B cell (primary cell): ENCODE results near the gene IL17F. TPM values are rescaled to one million over a fixed set of nuclear protein-coding genes. Genes with fewer than 3 reads are reported as not detected.

ENCODE experiments used
- ATAC-seq: fragments of 200-7000 bp; cut with Tn5 transposase; one replicate; pipeline ENCODE4 v1.10.0; 2021; ENCODE audit warnings: low read depth, mild to moderate bottlenecking, moderate number of reproducible peaks, moderate library complexity
- CTCF ChIA-PET: fragments of 350-600 bp; sonication (Branson Sonifier 250); formaldehyde crosslinking; loops from one replicate; lab custom pipeline; 2021; ENCODE audit warnings: antibody characterized with exemption, inconsistent platforms; lab: Charles Lee
- POLR2A ChIA-PET: fragments of 350-600 bp; sonication (Branson Sonifier 250); formaldehyde crosslinking; loops from one replicate; lab custom pipeline; 2021; ENCODE audit warnings: antibody characterized with exemption; lab: Charles Lee
- DNase-seq: peaks from one replicate; pipeline ENCODE4 v3.0.0; 2013
- H2AFZ ChIP-seq: 2 replicates; pipeline ENCODE4 v1.6.1; 2012; ENCODE audit warnings: mild to moderate bottlenecking, low read depth, low read length; ENCODE audit not compliant: insufficient read depth, poor library complexity, severe bottlenecking
- H3K27ac ChIP-seq, 2 donors: 1 replicate in 1 of 2; 2 replicates in 1 of 2; pipeline ENCODE4 v1.5.1; 2012 to 2013; ENCODE audit warnings: low read length in 2 of 2, mild to moderate bottlenecking in 2 of 2, moderate library complexity in 1 of 2
- H3K27me3 ChIP-seq, 4 experiments: fragments of 200-600 bp in 1 of 4; sonication (generic) in 1 of 4; replicated peaks in 1 of 4; 1 replicate in 2 of 4; 2 replicates in 2 of 4; pipeline versions ENCODE4 v1.6.1 to v1.7.0; 2013 to 2016; ENCODE audit warnings: low read length in 3 of 4, mild to moderate bottlenecking in 2 of 4, mixed read lengths in 1 of 4, moderate library complexity in 1 of 4; ENCODE audit not compliant: insufficient read depth in 4 of 4, control insufficient read depth in 3 of 4; ENCODE audit errors: control extremely low read depth in 1 of 4
- H3K36me3 ChIP-seq, 2 experiments: replicated peaks in 1 of 2; 1 replicate in 1 of 2; 2 replicates in 1 of 2; pipeline versions ENCODE4 v1.6.1 to v1.7.1; 2013; ENCODE audit warnings: low read length in 1 of 2; ENCODE audit not compliant: insufficient read depth in 2 of 2, control insufficient read depth in 1 of 2; ENCODE audit errors: control extremely low read depth in 1 of 2, extremely low read depth in 1 of 2
- H3K4me1 ChIP-seq, 2 donors: fragments of 200-600 bp in 1 of 2; sonication (generic) in 1 of 2; 1 replicate in 1 of 2; 2 replicates in 1 of 2; pipeline versions ENCODE4 v1.5.1 to v1.6.1; 2013 to 2017; ENCODE audit warnings: low read length in 2 of 2; ENCODE audit not compliant: control insufficient read depth in 2 of 2, insufficient read depth in 2 of 2
- H3K4me2 ChIP-seq: replicated peaks from 2 replicates; pipeline ENCODE3; 2012; ENCODE audit warnings: mild to moderate bottlenecking, low read depth, low read length; ENCODE audit not compliant: poor library complexity, severe bottlenecking
- H3K4me3 ChIP-seq, 5 experiments: fragments of 200-600 bp in 1 of 5; sonication (generic) in 1 of 5; 1 replicate in 3 of 5; 2 replicates in 2 of 5; pipeline versions ENCODE4 v1.5.1 to v1.7.0; 2011 to 2016; ENCODE audit warnings: low read length in 4 of 5, mild to moderate bottlenecking in 4 of 5, low read depth in 2 of 5, control low read depth in 1 of 5, moderate library complexity in 1 of 5; ENCODE audit not compliant: insufficient read depth in 1 of 5; ENCODE audit errors: control extremely low read depth in 1 of 5, extremely low read depth in 1 of 5
- H3K79me2 ChIP-seq: fragments of 200-600 bp; sonication (generic); one replicate; pipeline ENCODE4 v1.6.0; 2016; ENCODE audit warnings: low read length; ENCODE audit not compliant: control insufficient read depth, insufficient read depth
- H3K9ac ChIP-seq: fragments of 200-600 bp; sonication (generic); 2 replicates; pipeline ENCODE4 v1.6.1; 2017; ENCODE audit warnings: mild to moderate bottlenecking, low read length, moderate library complexity
- H3K9me3 ChIP-seq, 3 donors: one replicate each; pipeline versions ENCODE4 v1.6.1 to v1.7.1; 2013; ENCODE audit warnings: low read length in 2 of 3; ENCODE audit not compliant: control insufficient read depth in 2 of 3, insufficient read depth in 1 of 3; ENCODE audit errors: control extremely low read depth in 1 of 3
- H4K20me1 ChIP-seq: 2 replicates; pipeline ENCODE4 v1.6.0; 2012; ENCODE audit warnings: mild to moderate bottlenecking, low read length; ENCODE audit not compliant: insufficient read depth, control insufficient read depth, poor library complexity, severe bottlenecking
- H3K27ac Mint-ChIP-seq: one replicate; pipeline ENCODE4 v1.8.0; 2021; ENCODE audit warnings: mixed read lengths
- H3K27me3 Mint-ChIP-seq: one replicate; pipeline ENCODE4 v1.8.0; 2021; ENCODE audit warnings: mixed read lengths
- H3K4me1 Mint-ChIP-seq: one replicate; pipeline ENCODE4 v1.8.0; 2021; ENCODE audit warnings: mixed read lengths
- H3K4me3 Mint-ChIP-seq: one replicate; pipeline ENCODE4 v1.8.0; 2021; ENCODE audit warnings: mixed read lengths
- H3K9me3 Mint-ChIP-seq: one replicate; pipeline ENCODE4 v1.8.0; 2022; ENCODE audit warnings: mixed read lengths; ENCODE audit not compliant: insufficient read depth
- EZH2 ChIP-seq: IDR thresholded peaks from 2 replicates; pipeline ENCODE4 v1.6.1; 2012; ENCODE audit warnings: borderline replicate concordance, low read depth, mild to moderate bottlenecking, moderate library complexity, low read length; ENCODE audit not compliant: insufficient read depth, poor library complexity, severe bottlenecking
- WGBS: methylation state at CpG from one replicate; pipeline ENCODE4 v1.1.5; 2013; ENCODE audit warnings: missing lambda C conversion rate; ENCODE audit not compliant: insufficient coverage; 5-methylcytosine and 5-hydroxymethylcytosine counted together
- intact Hi-C: fragments of 100-400 bp; cut with micrococcal nuclease; formaldehyde crosslinking; loops from one replicate; pipeline ENCODE4 v1.10.0; 2022
- polyA plus RNA-seq: library from polyadenylated mRNA; depleted of rRNA; stranded (reverse); fragments of >200 nt; gene quantifications from 2 replicates; pipeline ENCODE4 v1.2.3, GENCODE V29; 2012
- total RNA-seq, 2 donors: library from RNA; stranded (reverse); fragments of 120-200 nt in 1 of 2; gene quantifications; 1 replicate in 1 of 2; 2 replicates in 1 of 2; pipeline versions ENCODE4 v1.2.3 to v1.2.4, GENCODE V29; 2013 to 2022
- TF ChIP-seq, protein P1 (sequence below): fragments of 200-600 bp; IDR thresholded peaks from one replicate; pipeline ENCODE4 v1.8.0; 2022; ENCODE audit warnings: antibody characterized with exemption, mild to moderate bottlenecking

IL17F gene
- total and polyA plus RNA-seq, 2 donors (not counting 1 experiment from before 2014, with no cell fraction given), result not detected

DNA sequence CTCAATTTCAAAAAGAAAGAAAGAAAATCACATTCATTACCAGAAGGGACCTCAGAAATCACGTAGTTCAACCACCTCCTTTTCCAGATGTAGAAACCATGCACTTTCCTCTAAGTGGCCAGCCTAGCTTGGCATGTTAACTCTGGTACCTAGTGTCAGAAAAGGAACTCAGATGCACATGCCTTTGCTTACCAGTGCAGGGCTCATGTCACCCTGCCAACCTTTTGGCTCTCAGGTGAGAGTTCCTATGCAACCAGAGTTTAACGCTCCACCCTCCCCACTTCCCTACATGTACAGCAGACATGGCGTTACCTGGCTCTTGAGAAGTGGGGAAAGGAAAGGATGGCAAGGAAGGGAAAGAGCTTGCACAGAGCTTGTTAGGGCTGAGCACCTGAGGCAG lies 16.3 kb upstream of the IL17F start:
- intact Hi-C loops, result no loop called here
- Histone ChIP-seq H3K4me3 (no peak overlapping the region), H3K79me2 (no peaks in the 10 kb centered on the region), H3K9me3 (no peaks in the 10 kb centered on the region), H3K4me1 (no peaks in the 10 kb centered on the region), H3K27ac (no peak overlapping the region), H4K20me1 (peaks cover 8% of the 10 kb centered on the region), H3K9ac (no peak overlapping the region), H3K36me3 (peaks cover 1 to 31% of the 10 kb centered on the region in 2 experiments), H2AFZ (no peak overlapping the region), H3K27me3 (no peaks in the 10 kb centered on the region), H3K4me2 (no peak overlapping the region)
- ChIA-PET CTCF (interaction anchor here (1.5 to 1.8 kb wide), 2 partner anchors 8 to 19 kb away, joined by 3 to 5 read pairs; no protein-coding TSS in a partner anchor), POLR2A (no interaction called here)
- no peak overlapping the region for H3K27ac Mint-ChIP-seq
- no CpG with 5 or more reads among the region's 3 CpGs for WGBS
- TF ChIP-seq EZH2, result no peak
- TF ChIP-seq, protein P1, sequence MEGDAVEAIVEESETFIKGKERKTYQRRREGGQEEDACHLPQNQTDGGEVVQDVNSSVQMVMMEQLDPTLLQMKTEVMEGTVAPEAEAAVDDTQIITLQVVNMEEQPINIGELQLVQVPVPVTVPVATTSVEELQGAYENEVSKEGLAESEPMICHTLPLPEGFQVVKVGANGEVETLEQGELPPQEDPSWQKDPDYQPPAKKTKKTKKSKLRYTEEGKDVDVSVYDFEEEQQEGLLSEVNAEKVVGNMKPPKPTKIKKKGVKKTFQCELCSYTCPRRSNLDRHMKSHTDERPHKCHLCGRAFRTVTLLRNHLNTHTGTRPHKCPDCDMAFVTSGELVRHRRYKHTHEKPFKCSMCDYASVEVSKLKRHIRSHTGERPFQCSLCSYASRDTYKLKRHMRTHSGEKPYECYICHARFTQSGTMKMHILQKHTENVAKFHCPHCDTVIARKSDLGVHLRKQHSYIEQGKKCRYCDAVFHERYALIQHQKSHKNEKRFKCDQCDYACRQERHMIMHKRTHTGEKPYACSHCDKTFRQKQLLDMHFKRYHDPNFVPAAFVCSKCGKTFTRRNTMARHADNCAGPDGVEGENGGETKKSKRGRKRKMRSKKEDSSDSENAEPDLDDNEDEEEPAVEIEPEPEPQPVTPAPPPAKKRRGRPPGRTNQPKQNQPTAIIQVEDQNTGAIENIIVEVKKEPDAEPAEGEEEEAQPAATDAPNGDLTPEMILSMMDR, result no peak
- H3K4me1 Mint-ChIP-seq, result peaks cover 6% of the 10 kb centered on the region
- no peaks in the 10 kb centered on the region for H3K9me3 Mint-ChIP-seq
- no peaks in the 10 kb centered on the region for H3K27me3 Mint-ChIP-seq
- DNase-seq (no peak), ATAC-seq (no peak)
- no peak overlapping the region for H3K4me3 Mint-ChIP-seq

DNA sequence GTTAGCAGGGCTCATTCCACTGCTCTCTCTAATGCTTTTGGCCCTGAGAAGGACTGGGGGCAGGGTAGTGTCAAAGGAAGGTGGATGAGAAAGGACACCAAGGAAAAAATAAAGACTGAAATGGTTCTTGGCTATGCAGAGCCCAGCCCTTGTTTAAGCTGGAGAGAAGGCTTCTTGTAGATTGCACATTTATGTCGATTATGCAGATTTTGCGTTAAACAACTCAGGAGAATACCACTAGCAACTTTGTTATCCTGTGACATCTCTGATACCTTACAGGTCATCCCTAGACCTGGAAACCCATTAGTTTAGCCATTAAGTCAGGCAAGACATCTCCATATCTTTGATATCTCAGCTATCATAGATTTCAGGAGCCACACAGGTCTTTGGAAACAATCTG lies 11.1 kb upstream of the IL17F start:
- no peak overlapping the region for H3K9ac ChIP-seq
- no peak overlapping the region for H3K4me3 ChIP-seq
- H3K9me3 ChIP-seq, result no peaks in the 10 kb centered on the region
- Mint-ChIP-seq H3K4me3 (no peak overlapping the region), H3K27ac (no peak overlapping the region), H3K4me1 (no peaks in the 10 kb centered on the region), H3K27me3 (peaks cover 38% of the 10 kb centered on the region), H3K9me3 (no peaks in the 10 kb centered on the region)
- intact Hi-C loops, result no loop called here
- no peak for ATAC-seq
- H2AFZ ChIP-seq, result no peak overlapping the region
- no peaks in the 10 kb centered on the region for H4K20me1 ChIP-seq
- no CpG with 5 or more reads among the region's 2 CpGs for WGBS
- no peaks in the 10 kb centered on the region for H3K4me1 ChIP-seq
- no peaks in the 10 kb centered on the region for H3K36me3 ChIP-seq
- POLR2A ChIA-PET, result no interaction called here
- no peak for DNase-seq
- no peak overlapping the region for H3K27ac ChIP-seq
- no peak overlapping the region for H3K4me2 ChIP-seq
- H3K79me2 ChIP-seq, result no peaks in the 10 kb centered on the region
- H3K27me3 ChIP-seq, result peaks cover 0 to 4% (median 0%) of the 10 kb centered on the region in 4 experiments
- TF ChIP-seq, protein P1, result no peak
- CTCF ChIA-PET, result interaction anchor here (1.3 kb wide), 1 partner anchor 10 kb away, joined by 4 read pairs; no protein-coding TSS in a partner anchor
